Fibroblast of lung (primary cell): Measurements from ENCODE around the gene DALRD3. TPM values are rescaled to one million over a fixed set of nuclear protein-coding genes. Genes with fewer than 3 reads are reported as not detected.

Source experiments
- DNase-seq, 2 donors: peaks; one replicate each; pipeline versions ENCODE4 v3.0.0 to v3.0.0-alpha.2; 2010; ENCODE audit warnings: low read depth in 2 of 2
- H2AFZ ChIP-seq: 2 replicates; pipeline ENCODE4 v1.5.1; 2012; ENCODE audit warnings: low read length, control low read depth, inconsistent platforms
- H3K27ac ChIP-seq: 2 replicates; pipeline ENCODE4 v1.5.1; 2011; ENCODE audit warnings: low read length, control low read depth; ENCODE audit not compliant: insufficient read depth
- H3K27me3 ChIP-seq: 2 replicates; pipeline ENCODE4 v1.5.1; 2011; ENCODE audit warnings: mild to moderate bottlenecking, low read length; ENCODE audit not compliant: control insufficient read depth, insufficient read depth
- H3K36me3 ChIP-seq: 2 replicates; pipeline ENCODE4 v1.5.1; 2011; ENCODE audit warnings: low read length; ENCODE audit not compliant: control insufficient read depth, insufficient read depth
- H3K4me1 ChIP-seq: 2 replicates; pipeline ENCODE4 v1.5.1; 2011; ENCODE audit warnings: low read length; ENCODE audit not compliant: control insufficient read depth, insufficient read depth; ENCODE audit errors: extremely low read depth
- H3K4me2 ChIP-seq: 2 replicates; pipeline ENCODE4 v1.5.1; 2011; ENCODE audit warnings: low read length, control low read depth; ENCODE audit not compliant: insufficient read depth; ENCODE audit errors: extremely low read depth
- H3K4me3 ChIP-seq, 4 experiments: fragments of 200-600 bp in 1 of 4; sonication (generic) in 1 of 4; replicated peaks in 1 of 4; 2 replicates each; pipeline ENCODE4 v1.5.1; 2011 to 2016; ENCODE audit warnings: low read length in 4 of 4, low read depth in 3 of 4, mild to moderate bottlenecking in 3 of 4, control low read depth in 2 of 4, inconsistent platforms in 1 of 4, mixed read lengths in 1 of 4; ENCODE audit not compliant: insufficient read depth in 1 of 4; ENCODE audit errors: control extremely low read depth in 1 of 4
- H3K79me2 ChIP-seq: 2 replicates; pipeline ENCODE4 v1.5.1; 2012; ENCODE audit warnings: mild to moderate bottlenecking, low read length, inconsistent platforms; ENCODE audit not compliant: control insufficient read depth, insufficient read depth
- H3K9ac ChIP-seq: 2 replicates; pipeline ENCODE4 v1.5.1; 2011; ENCODE audit warnings: mild to moderate bottlenecking, low read length, control low read depth; ENCODE audit not compliant: insufficient read depth
- H3K9me3 ChIP-seq: 2 replicates; pipeline ENCODE4 v1.5.1; 2012; ENCODE audit warnings: low read depth, low read length; ENCODE audit not compliant: control insufficient read depth, insufficient read depth
- H4K20me1 ChIP-seq: 2 replicates; pipeline ENCODE4 v1.5.1; 2011; ENCODE audit warnings: low read length; ENCODE audit not compliant: control insufficient read depth, insufficient read depth; ENCODE audit errors: extremely low read depth
- EZH2 ChIP-seq: IDR thresholded peaks from 2 replicates; pipeline ENCODE4 v1.5.1; 2012; ENCODE audit warnings: low read length, control low read depth, mild to moderate bottlenecking; ENCODE audit errors: missing control alignments
- polyA plus RNA-seq, 2 donors: library from polyadenylated mRNA; depleted of rRNA in 1 of 2; stranded (reverse) in 1 of 2; unstranded in 1 of 2; fragments of >200 nt; gene quantifications; 2 replicates each; pipeline ENCODE4 v1.2.1, GENCODE V29; 2011 to 2012; ENCODE audit warnings: missing spikeins in 1 of 2
- total RNA-seq: library from RNA; depleted of rRNA; stranded (reverse); fragments of >200 nt; gene quantifications from 2 replicates; pipeline ENCODE4 v1.2.1, GENCODE V29; 2014
- TF ChIP-seq, protein P1 (sequence below), 2 donors: IDR thresholded peaks in 1 of 2; conservative IDR thresholded peaks in 1 of 2; 1 replicate in 1 of 2; 2 replicates in 1 of 2; pipeline ENCODE4 v1.5.1; 2011 to 2012; ENCODE audit warnings: low read length in 2 of 2, control low read depth in 1 of 2, inconsistent platforms in 1 of 2, low read depth in 1 of 2, mild to moderate bottlenecking in 1 of 2

DALRD3 gene
- total and polyA plus RNA-seq, 2 donors (not counting 1 experiment from before 2014, with no cell fraction given), result 40.2 to 70.2 TPM

DNA sequence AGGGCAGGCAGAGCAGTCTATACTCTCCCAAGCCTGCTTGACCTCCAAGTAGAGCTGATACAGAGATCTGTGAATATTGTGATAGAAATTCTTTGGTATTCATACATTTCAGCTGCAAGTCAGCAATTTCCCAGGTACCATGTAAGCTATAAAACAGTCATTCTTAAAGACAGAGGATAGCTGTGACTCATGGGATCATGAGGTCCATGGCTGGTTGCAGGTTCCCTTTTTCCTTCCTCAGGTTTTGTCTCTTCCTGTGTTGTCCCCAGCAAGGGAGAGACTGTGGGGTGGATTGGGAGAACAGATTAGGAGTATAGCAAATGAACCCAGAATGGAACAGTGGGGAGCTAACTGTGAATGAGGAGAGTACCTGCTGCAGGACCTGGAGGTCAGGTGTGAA lies 33.7 kb downstream of the DALRD3 start:
- Histone ChIP-seq H3K4me2 (no peak overlapping the region), H3K27ac (no peak overlapping the region), H3K4me3 (no peak overlapping the region), H3K36me3 (peaks cover 5% of the 10 kb centered on the region), H3K9me3 (no peaks in the 10 kb centered on the region), H2AFZ (no peak overlapping the region), H3K4me1 (peaks cover 4% of the 10 kb centered on the region), H4K20me1 (no peaks in the 10 kb centered on the region), H3K79me2 (no peaks in the 10 kb centered on the region), H3K27me3 (no peaks in the 10 kb centered on the region), H3K9ac (no peak overlapping the region)
- DNase-seq, result no peak
- no peak for TF ChIP-seq EZH2
- TF ChIP-seq, protein P1, sequence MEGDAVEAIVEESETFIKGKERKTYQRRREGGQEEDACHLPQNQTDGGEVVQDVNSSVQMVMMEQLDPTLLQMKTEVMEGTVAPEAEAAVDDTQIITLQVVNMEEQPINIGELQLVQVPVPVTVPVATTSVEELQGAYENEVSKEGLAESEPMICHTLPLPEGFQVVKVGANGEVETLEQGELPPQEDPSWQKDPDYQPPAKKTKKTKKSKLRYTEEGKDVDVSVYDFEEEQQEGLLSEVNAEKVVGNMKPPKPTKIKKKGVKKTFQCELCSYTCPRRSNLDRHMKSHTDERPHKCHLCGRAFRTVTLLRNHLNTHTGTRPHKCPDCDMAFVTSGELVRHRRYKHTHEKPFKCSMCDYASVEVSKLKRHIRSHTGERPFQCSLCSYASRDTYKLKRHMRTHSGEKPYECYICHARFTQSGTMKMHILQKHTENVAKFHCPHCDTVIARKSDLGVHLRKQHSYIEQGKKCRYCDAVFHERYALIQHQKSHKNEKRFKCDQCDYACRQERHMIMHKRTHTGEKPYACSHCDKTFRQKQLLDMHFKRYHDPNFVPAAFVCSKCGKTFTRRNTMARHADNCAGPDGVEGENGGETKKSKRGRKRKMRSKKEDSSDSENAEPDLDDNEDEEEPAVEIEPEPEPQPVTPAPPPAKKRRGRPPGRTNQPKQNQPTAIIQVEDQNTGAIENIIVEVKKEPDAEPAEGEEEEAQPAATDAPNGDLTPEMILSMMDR (conservative IDR thresholded peaks at IDR 0.05 in 1 of 2, IDR thresholded peaks at IDR 0.05 in 1 of 2; ENCODE audit: low read depth in 1 of 2, low read length in 2 of 2), result no peak

DNA sequence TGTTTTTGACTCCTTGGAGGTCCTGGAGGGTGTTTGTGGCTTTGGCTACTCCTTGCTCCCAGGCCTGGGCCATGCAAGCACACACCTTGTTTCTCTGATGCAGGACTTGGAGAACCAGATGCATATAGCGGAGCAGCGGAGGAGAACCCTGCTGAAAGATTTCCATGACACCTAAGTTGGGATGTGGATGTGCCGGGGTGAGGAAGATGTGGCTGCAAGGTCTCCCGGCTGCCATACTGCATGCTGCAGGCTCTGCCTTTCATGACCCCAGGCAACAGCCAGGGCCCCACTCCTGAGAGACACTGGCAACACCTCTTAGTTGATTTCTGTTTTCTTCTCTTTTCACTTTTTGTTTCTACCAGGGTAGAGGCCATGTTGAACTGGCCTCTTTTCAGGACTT lies 35.3 kb downstream of the DALRD3 start:
- Histone ChIP-seq H4K20me1 (no peaks in the 10 kb centered on the region), H3K9ac (no peak overlapping the region), H3K36me3 (peaks cover 5% of the 10 kb centered on the region)

DNA sequence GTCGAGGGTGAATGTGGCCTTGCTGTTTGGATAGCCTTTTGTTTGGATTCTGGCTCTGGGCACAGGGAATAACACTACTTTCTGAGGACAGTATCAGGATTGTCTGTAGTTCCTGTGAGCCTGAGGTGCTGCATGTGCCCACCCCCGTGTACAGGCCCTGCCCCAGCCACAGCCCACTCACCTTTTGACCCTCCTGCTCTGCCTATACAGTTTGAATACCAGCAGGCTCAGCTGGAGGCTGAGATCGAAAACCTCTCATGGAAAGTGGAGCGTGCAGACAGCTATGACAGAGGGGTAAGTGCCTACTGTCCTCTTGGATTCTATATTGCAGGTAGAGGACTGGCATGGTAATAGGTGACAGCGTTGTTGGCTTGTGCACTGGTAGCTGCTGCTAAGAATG lies 35.7 kb downstream of the DALRD3 start:
- Histone ChIP-seq H3K36me3 (peaks cover 5% of the 10 kb centered on the region), H3K27ac (no peak overlapping the region), H4K20me1 (no peaks in the 10 kb centered on the region), H3K4me1 (no peaks in the 10 kb centered on the region), H3K4me3 (no peak overlapping the region), H3K79me2 (no peaks in the 10 kb centered on the region), H3K4me2 (no peak overlapping the region), H3K9me3 (no peaks in the 10 kb centered on the region), H2AFZ (no peak overlapping the region), H3K9ac (no peak overlapping the region), H3K27me3 (no peaks in the 10 kb centered on the region)
- TF ChIP-seq EZH2, result no peak
- TF ChIP-seq, protein P1 (conservative IDR thresholded peaks at IDR 0.05 in 1 of 2, IDR thresholded peaks at IDR 0.05 in 1 of 2; ENCODE audit: low read depth in 1 of 2, low read length in 2 of 2), result no peak
- DNase-seq, result no peak

More for the DNA sequence above, 35.3 kb downstream of the DALRD3 start:
- no peak for DNase-seq
- H3K27ac ChIP-seq, result no peak overlapping the region
- H3K27me3 ChIP-seq, result no peaks in the 10 kb centered on the region
- no peak overlapping the region for H2AFZ ChIP-seq
- H3K9me3 ChIP-seq, result no peaks in the 10 kb centered on the region
- no peaks in the 10 kb centered on the region for H3K4me1 ChIP-seq
- no peak for TF ChIP-seq EZH2
- TF ChIP-seq, protein P1 (conservative IDR thresholded peaks at IDR 0.05 in 1 of 2, IDR thresholded peaks at IDR 0.05 in 1 of 2; ENCODE audit: low read depth in 1 of 2, low read length in 2 of 2), result no peak
- H3K79me2 ChIP-seq, result no peaks in the 10 kb centered on the region
- H3K4me3 ChIP-seq, result no peak overlapping the region
- no peak overlapping the region for H3K4me2 ChIP-seq
